OCI-LY1 (cell line): ENCODE measurements around the gene ZBTB7C.

ENCODE experiments used
- H2AFZ ChIP-seq: fragments of 200-600 bp; sonication (generic), shearing (Covaris generic); 2 replicates; pipeline ENCODE4 v1.6.0; 2014; ENCODE audit warnings: antibody characterized with exemption, mild to moderate bottlenecking, low read length
- H3F3A ChIP-seq: fragments of 200-600 bp; sonication (generic), shearing (Covaris generic); 2 replicates; pipeline ENCODE4 v1.6.0; 2014; ENCODE audit warnings: mild to moderate bottlenecking, antibody characterized with exemption, low read length, moderate library complexity; ENCODE audit not compliant: insufficient read depth
- H3K27ac ChIP-seq: fragments of 200-600 bp; sonication (generic); 2 replicates; pipeline ENCODE4 v1.5.1; 2014; ENCODE audit warnings: low read length, mixed run types, mild to moderate bottlenecking, low read depth; ENCODE audit not compliant: poor library complexity, severe bottlenecking
- H3K27me3 ChIP-seq: fragments of 200-600 bp; sonication (generic); 2 replicates; pipeline ENCODE4 v1.6.0; 2014; ENCODE audit warnings: antibody characterized with exemption, mild to moderate bottlenecking, low read length, moderate library complexity; ENCODE audit not compliant: insufficient read depth
- H3K36me3 ChIP-seq: fragments of 200-600 bp; sonication (generic); 2 replicates; pipeline ENCODE4 v1.6.1; 2014; ENCODE audit warnings: mild to moderate bottlenecking, antibody characterized with exemption, low read length, moderate library complexity, mixed read lengths; ENCODE audit not compliant: insufficient read depth
- H3K4me1 ChIP-seq: fragments of 200-600 bp; sonication (generic); 2 replicates; pipeline ENCODE4 v1.5.1; 2014; ENCODE audit warnings: mild to moderate bottlenecking, low read length, moderate library complexity; ENCODE audit not compliant: insufficient read depth, severe bottlenecking
- H3K4me2 ChIP-seq: fragments of 200-600 bp; sonication (generic), shearing (Covaris generic); 2 replicates; pipeline ENCODE4 v1.6.1; 2014; ENCODE audit warnings: low read length
- H3K4me3 ChIP-seq: fragments of 200-600 bp; sonication (generic); 2 replicates; pipeline ENCODE4 v1.5.1; 2014; ENCODE audit warnings: low read length, low read depth, mild to moderate bottlenecking, mixed read lengths; ENCODE audit not compliant: poor library complexity, severe bottlenecking
- H3K79me2 ChIP-seq: fragments of 200-600 bp; shearing (Covaris generic); 2 replicates; pipeline ENCODE4 v1.6.1; 2016; ENCODE audit warnings: mixed run types, low read length, mixed read lengths; ENCODE audit not compliant: insufficient read depth
- H3K9ac ChIP-seq: fragments of 200-600 bp; sonication (generic), shearing (Covaris generic); 2 replicates; pipeline ENCODE4 v1.6.1; 2014; ENCODE audit warnings: mild to moderate bottlenecking, low read length, mixed read lengths
- H3K9me2 ChIP-seq: fragments of 200-600 bp; sonication (generic), shearing (Covaris generic); 2 replicates; pipeline ENCODE4 v1.6.1; 2014; ENCODE audit warnings: low read depth, mild to moderate bottlenecking, low read length, mixed read lengths
- H3K9me3 ChIP-seq: fragments of 200-600 bp; shearing (Covaris generic); 2 replicates; pipeline ENCODE4 v1.6.1; 2014; ENCODE audit warnings: low read length, mixed read lengths
- H4K20me1 ChIP-seq: fragments of 200-600 bp; sonication (generic), shearing (Covaris generic); 2 replicates; pipeline ENCODE4 v1.6.0; 2016; ENCODE audit warnings: mild to moderate bottlenecking, low read length; ENCODE audit not compliant: insufficient read depth
- CTCF ChIP-seq: fragments of 200-600 bp; sonication (generic), shearing (Covaris generic); IDR thresholded peaks from 2 replicates; pipeline ENCODE4 v1.5.1; 2017; ENCODE audit warnings: mild to moderate bottlenecking, antibody characterized with exemption, low read length, moderate library complexity, mixed read lengths
- EZH2 ChIP-seq: fragments of 200-600 bp; sonication (generic), shearing (Covaris generic); IDR thresholded peaks from 2 replicates; pipeline ENCODE4 v1.8.0; 2017; ENCODE audit warnings: borderline replicate concordance, mixed run types, mild to moderate bottlenecking, antibody characterized with exemption, low read length, moderate library complexity, mixed read lengths

Gene ZBTB7C

GRCh38 chr18:48207733-48208132 is 201.4 kb downstream of the ZBTB7C start:
- H3K27ac ChIP-seq = no peak overlapping the region
- H3K36me3 ChIP-seq = no peaks in the 10 kb centered on the region
- H3K4me2 ChIP-seq = no peak overlapping the region
- no peak for TF ChIP-seq EZH2
- TF ChIP-seq CTCF = no peak
- H3K79me2 ChIP-seq = no peaks in the 10 kb centered on the region
- H3K4me1 ChIP-seq = no peaks in the 10 kb centered on the region
- H3K9me3 ChIP-seq = no peaks in the 10 kb centered on the region
- H3K9ac ChIP-seq = no peak overlapping the region
- no peaks in the 10 kb centered on the region for H4K20me1 ChIP-seq
- H3F3A ChIP-seq = no peaks in the 10 kb centered on the region
- H3K27me3 ChIP-seq = no peaks in the 10 kb centered on the region
- H2AFZ ChIP-seq = no peak overlapping the region
- H3K9me2 ChIP-seq = no peaks in the 10 kb centered on the region
- no peak overlapping the region for H3K4me3 ChIP-seq

GRCh38 chr18:48206887-48207286 is 202.3 kb downstream of the ZBTB7C start:
- Histone ChIP-seq H4K20me1 (no peaks in the 10 kb centered on the region), H3K27ac (no peak overlapping the region)

GRCh38 chr18:48203961-48204666 is 205.1 kb downstream of the ZBTB7C start:
- H3K27me3 ChIP-seq = no peaks in the 10 kb centered on the region
- H3K4me2 ChIP-seq = no peak overlapping the region
- H3K9me3 ChIP-seq = no peaks in the 10 kb centered on the region
- H3K9ac ChIP-seq = no peak overlapping the region
- TF ChIP-seq EZH2 = no peak
- no peak for TF ChIP-seq CTCF
- H3K27ac ChIP-seq = no peak overlapping the region
- no peaks in the 10 kb centered on the region for H3K79me2 ChIP-seq
- H3F3A ChIP-seq = no peaks in the 10 kb centered on the region
- H3K4me3 ChIP-seq = no peak overlapping the region
- H2AFZ ChIP-seq = no peak overlapping the region
- H3K9me2 ChIP-seq = no peaks in the 10 kb centered on the region
- H4K20me1 ChIP-seq = no peaks in the 10 kb centered on the region
- no peaks in the 10 kb centered on the region for H3K36me3 ChIP-seq
- H3K4me1 ChIP-seq = no peaks in the 10 kb centered on the region

More at GRCh38 chr18:48206887-48207286, 202.3 kb downstream of the ZBTB7C start:
- TF ChIP-seq CTCF (no peak), EZH2 (no peak)
- no peaks in the 10 kb centered on the region for H3K36me3 ChIP-seq
- H3K9me3 ChIP-seq = no peaks in the 10 kb centered on the region
- no peak overlapping the region for H3K4me3 ChIP-seq
- no peak overlapping the region for H2AFZ ChIP-seq
- H3K9me2 ChIP-seq = no peaks in the 10 kb centered on the region
- no peak overlapping the region for H3K4me2 ChIP-seq
- no peaks in the 10 kb centered on the region for H3K27me3 ChIP-seq
- no peaks in the 10 kb centered on the region for H3K4me1 ChIP-seq
- H3F3A ChIP-seq = no peaks in the 10 kb centered on the region
- no peaks in the 10 kb centered on the region for H3K79me2 ChIP-seq
- no peak overlapping the region for H3K9ac ChIP-seq
